GM19468 (cell line): ENCODE data around the gene PARD3B.

Source experiments
- ATAC-seq: cut with Tn5 transposase; IDR thresholded peaks from one replicate; pipeline ENCODE4 v1.9.1; 2021; ENCODE audit warnings: mild to moderate bottlenecking, moderate library complexity, moderate number of reproducible peaks; ENCODE audit not compliant: unreplicated experiment; ENCODE audit errors: extremely low read depth

PARD3B gene

GRCh38 chr2:204799791-204800190, 254.5 kb downstream of the PARD3B start:
- ATAC-seq, result no peak

GRCh38 chr2:204808494-204808893, 263.2 kb downstream of the PARD3B start:
- no peak for ATAC-seq

GRCh38 chr2:204824751-204825453, 279.6 kb downstream of the PARD3B start:
- no peak for ATAC-seq

- ATAC-seq, result no peak
Measured at GRCh38 chr2:204825681-204826080, 280.4 kb downstream of the PARD3B start.

GRCh38 chr2:204827701-204828590, 282.7 kb downstream of the PARD3B start:
- no peak for ATAC-seq

- ATAC-seq, result no peak
Measured at GRCh38 chr2:204834716-204835384, 289.6 kb downstream of the PARD3B start.

GRCh38 chr2:204835786-204836185, 290.5 kb downstream of the PARD3B start:
- ATAC-seq, result no peak

GRCh38 chr2:204840504-204840903, 295.2 kb downstream of the PARD3B start:
- ATAC-seq, result no peak

- ATAC-seq, result no peak
Measured at GRCh38 chr2:204842068-204842467, 296.8 kb downstream of the PARD3B start.

GRCh38 chr2:204842661-204843485, 297.6 kb downstream of the PARD3B start:
- no peak for ATAC-seq

GRCh38 chr2:204846471-204846870, 301.2 kb downstream of the PARD3B start:
- no peak for ATAC-seq

- no peak for ATAC-seq
Measured at GRCh38 chr2:204849892-204850291, 304.6 kb downstream of the PARD3B start.

GRCh38 chr2:204850581-204850980, 305.3 kb downstream of the PARD3B start:
- ATAC-seq, result no peak

GRCh38 chr2:204853905-204854304, 308.6 kb downstream of the PARD3B start:
- ATAC-seq, result no peak

- ATAC-seq, result no peak
Measured at GRCh38 chr2:204860274-204860673, 315.0 kb downstream of the PARD3B start.

GRCh38 chr2:204862809-204863208, 317.5 kb downstream of the PARD3B start:
- ATAC-seq, result no peak

GRCh38 chr2:204863336-204863735, 318.1 kb downstream of the PARD3B start:
- ATAC-seq, result no peak

- no peak for ATAC-seq
Measured at GRCh38 chr2:204869132-204869823, 324.0 kb downstream of the PARD3B start.

GRCh38 chr2:204870053-204870452, 324.8 kb downstream of the PARD3B start:
- ATAC-seq, result no peak
